GM03348 (cell line): ENCODE data around the gene VAV3.

Source experiments
- DNase-seq: peaks from one replicate; pipeline ENCODE4 v3.0.0; 2012; ENCODE audit warnings: low spot score

Gene VAV3

DNA sequence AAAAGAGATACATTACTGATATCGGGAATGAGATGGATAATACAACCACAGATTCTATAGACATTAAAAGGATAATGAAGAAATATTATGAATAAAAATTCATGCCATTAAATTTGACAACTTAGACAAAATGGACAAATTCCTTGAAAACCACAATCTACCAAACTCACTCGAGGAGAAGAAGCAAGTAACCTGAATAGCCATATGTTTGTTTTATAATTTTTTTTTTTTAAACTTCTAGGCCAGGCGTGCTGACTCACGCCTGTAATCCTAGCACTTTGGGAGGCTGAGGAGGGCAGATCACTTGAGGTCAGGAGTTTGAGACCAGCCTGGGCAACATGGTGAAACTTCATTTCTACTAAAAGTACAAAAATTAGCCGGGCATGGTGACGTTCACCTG lies 327.9 kb downstream of the VAV3 start:
- no peak for DNase-seq

DNA sequence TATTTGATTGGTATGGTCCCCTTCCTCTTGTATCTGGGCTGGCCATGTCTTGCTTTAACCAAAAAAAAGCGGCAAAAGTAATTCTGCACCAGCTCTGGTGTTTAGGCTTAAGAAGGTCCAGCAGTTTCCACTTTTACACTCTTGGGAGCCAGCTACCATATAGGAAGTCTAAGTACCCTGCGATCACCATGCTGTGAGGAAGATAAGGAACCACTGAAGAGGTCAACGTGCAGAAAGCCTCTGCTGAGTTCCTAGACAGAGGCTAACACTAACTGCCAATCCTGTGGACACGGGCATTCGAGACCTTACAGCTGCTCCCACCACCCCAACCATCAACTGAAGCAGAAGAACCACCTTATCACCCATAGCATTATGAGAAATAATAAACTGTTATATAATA lies 331.4 kb downstream of the VAV3 start:
- no peak for DNase-seq

DNA sequence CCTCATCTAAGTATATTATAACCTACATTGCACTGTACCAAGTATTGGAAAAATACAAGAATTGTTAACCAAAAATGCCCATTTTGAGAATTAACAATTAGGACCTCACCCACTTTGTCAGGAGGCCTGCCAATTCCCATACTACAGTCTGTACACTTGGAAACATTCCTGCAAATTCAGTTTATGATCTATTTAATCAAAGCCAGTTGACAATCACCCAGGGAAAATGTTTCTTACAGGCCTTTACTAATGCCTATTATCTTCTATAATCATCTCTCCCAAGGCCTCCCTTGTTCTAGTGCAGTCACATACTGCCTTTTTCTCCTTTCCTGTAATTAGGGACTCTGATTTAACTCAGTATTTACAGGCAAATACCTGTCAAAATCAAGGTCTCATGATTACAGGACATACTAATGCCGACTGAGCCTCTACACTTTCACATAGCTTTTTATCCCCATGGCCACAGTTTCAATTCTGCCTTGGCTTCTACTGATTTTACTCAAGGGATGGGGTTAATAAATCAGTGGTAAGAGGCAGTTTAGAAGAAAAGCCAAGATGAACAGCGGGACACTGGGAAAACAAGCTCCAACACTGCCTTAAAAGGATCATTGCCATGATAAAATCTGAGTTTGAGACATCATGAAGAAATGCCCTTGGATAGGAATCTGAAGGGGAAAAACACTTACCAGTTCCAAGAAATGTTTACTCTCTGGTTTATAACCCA lies 338.7 kb downstream of the VAV3 start:
- DNase-seq = peak; percentile 31

DNA sequence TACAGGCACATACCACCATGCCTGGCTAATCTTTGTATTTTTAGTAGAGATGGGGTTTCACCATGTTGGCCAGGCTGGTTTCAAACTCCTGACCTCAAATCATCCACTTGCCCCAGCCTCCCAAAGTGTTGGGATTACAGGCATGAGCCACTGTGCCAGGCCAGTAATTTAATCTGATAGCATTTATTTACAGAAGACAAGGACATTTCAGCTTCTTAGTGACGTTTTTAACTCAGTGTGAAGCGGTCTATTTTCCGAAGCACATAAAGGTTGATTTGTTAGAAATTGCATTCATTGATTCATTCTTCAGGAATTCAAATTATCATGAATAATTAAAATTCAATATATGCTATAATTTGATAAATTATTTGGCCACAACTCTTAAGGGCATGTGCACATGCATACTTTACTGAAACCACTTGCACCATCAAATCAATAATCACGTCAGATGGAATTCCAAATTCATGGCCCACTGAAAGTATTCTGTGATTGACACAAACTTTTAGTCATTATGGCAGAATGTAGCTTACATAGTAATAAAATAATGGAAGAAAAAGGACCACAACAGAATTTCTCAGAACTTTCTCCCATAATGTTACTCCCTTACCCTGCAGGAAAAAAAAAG lies 339.5 kb downstream of the VAV3 start:
- DNase-seq = no peak

DNA sequence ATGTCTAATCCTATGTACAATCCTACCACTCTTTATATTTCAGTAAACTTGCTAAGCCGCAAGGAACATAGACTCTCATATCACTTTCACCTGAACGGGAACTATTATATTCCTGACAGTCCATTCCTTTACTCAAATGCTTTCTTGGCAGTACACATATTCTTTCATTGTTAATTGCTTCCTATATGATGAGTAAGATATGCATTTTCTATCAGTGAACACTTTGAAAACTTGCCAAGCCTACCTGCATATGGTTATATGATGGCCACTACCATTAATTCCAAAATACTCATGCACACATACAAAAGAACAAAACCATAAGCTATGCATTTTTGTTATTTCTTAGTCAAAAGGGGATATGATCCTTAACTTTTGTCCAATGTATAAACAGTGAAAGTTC lies 341.5 kb downstream of the VAV3 start:
- no peak for DNase-seq

DNA sequence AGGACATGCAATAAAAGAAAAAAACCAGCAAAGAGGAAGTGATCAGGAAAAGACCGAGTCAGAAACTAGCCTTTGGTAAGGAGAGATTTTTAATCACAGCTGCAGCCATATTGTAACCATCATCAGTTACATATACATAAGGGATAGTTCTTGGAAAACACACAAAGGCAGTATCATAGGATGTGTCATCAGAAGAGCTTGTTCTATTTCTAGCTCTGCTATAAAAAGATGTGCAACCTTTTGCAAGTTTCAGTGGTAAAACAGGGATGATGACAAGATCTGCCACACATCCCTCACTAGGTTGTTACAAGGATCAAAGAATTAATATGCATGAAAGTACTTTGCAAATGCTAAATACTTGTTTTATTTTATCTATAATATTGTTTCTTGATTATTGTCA lies 342.0 kb downstream of the VAV3 start:
- DNase-seq = peak; percentile 22

DNA sequence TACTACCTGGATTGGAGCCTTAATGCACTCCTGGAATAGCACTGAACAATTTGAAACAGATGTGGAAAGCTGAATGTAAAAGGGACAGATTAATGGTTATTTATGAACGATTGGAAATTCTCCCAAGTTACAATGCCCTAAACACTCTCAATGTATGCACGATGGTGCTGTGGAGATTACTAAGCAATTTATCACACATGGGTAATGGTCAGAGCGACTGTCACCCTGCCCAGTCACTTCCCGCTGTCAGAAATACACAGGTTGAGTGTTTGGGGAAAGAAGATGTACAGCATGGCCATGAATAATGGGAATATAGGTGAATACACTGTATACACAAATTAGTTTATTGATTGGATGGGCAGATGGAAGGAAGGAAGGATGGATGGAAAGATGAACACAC lies 342.4 kb downstream of the VAV3 start:
- no peak for DNase-seq

DNA sequence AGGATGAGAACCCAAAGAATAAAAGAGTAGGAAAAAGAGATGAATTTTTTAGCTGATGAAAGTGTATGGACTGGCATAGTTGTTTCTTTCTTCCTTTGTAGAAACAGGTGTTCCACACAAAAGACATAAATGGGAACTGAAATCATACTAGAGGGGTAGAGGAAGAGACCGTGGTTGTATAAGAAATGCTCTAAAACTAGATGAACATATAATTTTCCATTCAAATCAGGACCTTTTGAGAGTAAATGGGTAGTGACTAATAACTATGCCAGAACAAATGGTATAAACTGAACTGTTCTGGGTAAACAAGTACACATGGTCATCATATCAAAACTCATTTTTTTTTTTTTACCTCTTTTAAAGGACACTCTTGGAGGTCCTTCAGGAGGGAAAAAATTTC lies 344.2 kb downstream of the VAV3 start:
- no peak for DNase-seq

DNA sequence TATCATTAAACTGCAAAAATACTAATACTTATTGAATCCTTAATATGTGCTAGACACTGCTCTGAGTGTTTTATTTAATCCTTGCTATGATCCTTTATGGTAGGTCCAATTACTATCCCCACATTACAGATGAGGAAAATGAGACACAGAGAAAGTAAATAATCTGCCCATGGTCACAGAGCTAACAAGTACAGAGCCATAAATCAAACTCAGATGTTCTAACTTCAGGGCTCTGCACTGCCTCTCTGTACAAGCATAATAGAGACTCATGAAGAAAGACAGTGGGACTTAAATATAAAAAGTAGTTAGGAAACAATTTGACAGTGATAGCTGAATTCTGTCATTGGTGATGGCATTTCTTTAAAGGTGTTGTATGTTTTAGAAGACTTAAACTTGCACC lies 346.4 kb downstream of the VAV3 start:
- DNase-seq = no peak

DNA sequence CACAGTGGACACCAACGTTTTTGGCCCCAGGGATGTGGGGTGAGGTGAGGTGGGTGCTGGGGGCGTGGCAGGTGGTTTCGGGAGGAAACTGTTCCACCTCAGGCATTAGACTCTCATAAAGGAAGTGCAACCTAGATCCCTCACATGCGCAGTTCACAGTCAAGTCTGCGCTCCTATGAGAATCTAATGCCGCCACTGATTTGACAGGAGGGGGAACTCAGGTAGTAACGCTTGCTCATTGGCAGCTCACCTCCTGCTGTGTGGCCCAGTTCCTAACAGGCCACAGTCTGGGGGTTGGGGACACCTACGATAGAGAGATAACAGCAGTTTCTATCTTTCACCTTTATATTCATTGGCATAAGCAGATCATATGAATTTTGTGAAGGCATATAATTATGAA lies 347.1 kb downstream of the VAV3 start:
- no peak for DNase-seq

DNA sequence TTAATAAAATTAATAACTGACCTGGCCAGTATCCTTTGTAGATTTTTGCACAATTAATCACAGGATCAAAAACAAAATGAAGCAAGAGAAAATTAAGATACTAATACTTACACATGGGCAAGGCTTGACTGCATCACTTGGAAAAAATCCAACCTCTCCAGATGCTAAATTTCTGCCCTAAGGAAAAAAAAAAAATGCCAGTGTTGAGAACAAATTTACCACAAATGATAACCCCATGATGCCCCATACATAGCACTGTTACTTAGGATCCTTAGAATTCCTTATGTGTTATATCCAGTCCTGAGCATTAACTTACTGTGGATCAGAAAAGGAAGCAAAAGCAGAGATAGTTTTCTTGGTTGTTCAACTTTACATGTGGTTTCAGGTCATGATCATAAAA lies 347.5 kb downstream of the VAV3 start:
- no peak for DNase-seq

DNA sequence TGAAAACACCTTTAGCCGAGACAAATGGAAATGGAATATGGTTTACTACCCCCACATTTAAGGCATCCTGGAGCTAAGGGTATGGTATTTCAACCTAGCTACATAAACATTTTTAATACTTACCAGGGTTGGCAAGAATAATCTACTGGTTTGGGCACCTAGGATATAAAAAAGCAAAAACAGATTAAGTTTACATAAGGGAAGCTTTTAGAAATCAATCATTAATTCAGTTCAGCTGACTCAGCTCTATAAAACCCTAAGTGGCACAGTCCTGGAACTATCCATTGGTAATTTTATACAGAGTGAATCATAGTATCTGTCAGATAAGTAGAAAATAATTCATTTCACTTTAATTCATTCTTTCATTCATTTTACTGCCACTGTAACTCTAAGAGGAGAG lies 355.2 kb downstream of the VAV3 start:
- no peak for DNase-seq

DNA sequence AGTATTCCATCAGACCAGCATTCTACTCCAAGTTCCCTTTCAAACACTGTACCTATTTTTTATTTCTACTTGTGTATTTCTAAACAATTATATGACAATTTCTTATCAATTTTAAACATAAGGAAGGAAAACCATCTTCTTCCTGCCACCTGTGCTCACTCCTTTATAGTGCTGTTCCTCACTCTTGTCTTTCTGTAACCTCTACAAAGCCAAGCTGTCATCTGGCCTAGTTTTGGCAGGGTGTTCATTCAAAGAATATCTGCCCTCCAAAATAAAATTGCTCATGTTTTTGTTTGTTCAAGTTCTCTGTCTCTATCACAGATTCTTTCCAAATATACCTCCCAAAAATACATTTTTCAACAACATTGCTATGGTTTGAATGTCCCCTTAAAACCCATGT lies 360.2 kb downstream of the VAV3 start:
- DNase-seq = no peak

DNA sequence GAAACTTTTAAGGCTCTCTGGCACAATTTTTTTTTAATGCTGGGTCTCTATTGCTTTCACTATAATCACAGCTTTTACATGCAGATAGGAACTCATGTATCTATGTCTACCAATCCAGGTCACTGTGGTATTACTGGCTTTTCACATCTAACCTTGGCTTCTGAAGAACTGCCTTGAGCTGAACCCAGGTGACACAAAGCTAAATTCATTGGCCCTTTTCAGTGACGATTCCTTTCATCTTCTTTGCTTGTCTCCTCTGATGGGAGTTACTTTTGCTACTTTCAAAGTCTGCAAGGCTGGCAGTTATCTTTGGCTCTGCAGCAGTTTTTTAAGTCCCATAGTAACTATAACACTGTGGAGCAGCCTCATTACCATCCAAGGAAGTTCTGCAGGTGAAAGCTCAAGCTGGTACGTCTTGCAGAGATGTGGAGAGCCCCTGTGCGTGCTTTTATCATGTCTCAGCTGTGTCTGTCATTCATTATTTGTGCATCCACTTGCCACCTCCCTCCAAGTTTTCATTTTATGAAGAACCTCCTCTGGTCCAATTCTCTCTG lies 364.3 kb downstream of the VAV3 start:
- no peak for DNase-seq

DNA sequence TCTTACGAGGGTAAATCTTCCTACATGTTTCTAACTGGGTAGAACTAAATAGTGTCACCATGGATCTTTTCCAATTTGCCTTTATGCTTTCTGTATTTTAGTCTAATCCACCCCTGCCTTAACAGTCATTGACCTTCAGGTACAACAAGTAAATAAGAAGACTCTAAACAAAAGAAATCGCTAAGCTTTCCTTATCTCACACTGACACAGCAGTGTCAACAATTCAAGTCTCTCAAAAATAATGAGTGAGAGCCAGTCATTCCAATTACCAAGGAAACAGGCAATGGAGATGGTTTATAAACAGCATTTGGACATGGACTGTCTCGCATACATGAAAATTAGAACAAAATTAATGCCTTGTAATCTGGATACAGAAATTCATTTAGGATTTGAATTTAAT lies 365.8 kb downstream of the VAV3 start:
- no peak for DNase-seq

DNA sequence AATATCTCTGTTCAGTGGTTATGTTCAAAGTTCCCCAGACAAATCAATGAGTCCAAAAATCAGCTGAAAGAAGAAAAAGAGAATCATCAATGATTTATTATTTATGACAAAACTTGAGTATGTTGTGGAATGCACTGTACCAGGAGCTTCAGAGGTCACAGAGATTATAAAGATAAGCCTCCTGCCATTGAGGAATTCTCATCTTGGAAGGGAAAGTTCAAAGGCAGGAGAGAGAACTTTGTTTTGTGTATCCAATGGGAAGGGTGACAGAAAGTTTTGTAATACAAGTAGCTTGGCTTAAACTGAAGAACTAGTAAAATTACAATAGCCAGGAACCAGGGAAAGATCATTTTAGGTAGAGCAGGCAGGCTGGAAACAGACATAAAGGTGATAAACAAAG lies 367.7 kb downstream of the VAV3 start:
- no peak for DNase-seq

DNA sequence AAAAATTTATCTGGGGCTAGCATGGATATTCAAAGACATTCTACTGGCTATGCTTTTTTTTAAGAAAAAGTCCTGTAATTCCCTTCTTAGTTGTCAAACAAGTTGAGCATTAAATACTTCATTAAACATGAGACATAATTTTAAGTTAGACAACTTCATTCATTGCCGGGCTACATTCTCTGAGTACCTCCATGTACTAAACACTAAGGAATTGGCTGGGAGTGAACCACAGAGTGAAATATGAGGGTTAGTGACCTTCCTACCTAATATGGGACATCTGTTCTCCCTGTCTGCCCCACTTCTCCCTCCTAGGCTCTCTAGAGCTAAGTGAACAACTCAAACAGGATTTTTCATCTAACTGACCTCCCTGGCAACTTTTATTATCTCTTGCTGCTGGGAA lies 370.4 kb downstream of the VAV3 start:
- DNase-seq = peak; percentile 39

DNA sequence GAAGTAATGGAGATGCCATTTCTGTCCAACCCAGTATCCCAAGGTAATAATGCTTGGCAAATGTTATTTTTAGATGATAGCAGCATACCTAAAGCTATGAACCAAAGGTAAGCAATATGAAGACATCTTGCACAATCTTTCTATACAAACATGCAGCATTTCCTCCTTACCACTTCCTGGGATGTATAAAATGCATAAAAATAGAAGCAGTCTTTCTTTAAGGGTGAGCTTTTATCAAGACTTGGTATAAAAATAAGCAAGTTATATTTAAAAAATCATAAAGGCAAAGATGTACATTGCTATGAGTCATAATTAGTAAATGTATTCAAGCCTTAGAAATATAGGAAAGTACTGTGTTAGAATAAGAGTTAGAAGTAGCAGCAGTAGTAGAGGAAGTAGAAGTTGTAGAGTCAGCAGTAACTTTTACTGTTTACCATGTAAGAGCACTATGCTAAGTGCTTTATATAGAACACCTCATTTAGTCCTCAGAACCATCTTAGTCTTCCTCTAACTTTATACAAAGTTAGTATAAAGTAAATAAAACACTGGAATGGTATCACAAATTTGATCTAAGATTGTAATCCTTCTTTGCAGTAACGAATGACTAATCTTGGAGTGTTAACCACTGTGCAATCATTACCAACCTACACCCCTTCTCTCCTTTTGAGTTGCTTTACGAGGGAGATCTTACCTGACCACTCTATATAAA lies 371.3 kb downstream of the VAV3 start:
- DNase-seq = no peak

DNA sequence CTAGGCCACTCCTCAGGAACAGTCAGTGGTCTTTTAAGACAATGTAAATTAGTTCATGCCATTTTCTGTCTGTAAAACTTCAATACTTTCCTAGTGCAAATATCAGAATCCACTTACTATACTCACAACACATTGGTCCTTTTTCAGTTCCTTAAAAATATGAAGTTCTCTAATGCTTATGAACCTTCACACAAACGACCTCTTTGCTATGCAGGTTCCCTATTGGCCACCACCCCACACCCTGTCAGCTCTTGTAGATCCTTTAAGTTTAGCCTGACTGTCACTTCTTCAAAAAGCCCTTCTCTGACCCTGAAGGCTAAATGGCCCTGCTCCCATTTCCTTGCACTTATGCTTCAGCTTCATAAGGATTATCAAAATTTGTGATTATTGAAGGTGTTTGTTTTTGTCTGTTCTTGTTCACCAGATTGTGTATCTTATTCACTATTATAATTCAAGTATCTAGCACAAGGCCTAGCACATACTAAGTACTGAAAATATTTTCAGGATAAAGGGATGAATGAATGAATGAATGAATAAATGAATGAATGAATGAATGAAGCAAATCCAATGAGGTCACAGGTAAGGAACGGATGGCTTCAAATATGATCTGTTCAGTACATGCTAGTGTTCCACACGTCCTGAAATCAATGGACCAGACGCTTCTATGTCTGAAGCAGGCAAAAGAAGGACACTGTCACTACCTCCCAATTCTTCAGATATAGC lies 373.9 kb downstream of the VAV3 start:
- no peak for DNase-seq

DNA sequence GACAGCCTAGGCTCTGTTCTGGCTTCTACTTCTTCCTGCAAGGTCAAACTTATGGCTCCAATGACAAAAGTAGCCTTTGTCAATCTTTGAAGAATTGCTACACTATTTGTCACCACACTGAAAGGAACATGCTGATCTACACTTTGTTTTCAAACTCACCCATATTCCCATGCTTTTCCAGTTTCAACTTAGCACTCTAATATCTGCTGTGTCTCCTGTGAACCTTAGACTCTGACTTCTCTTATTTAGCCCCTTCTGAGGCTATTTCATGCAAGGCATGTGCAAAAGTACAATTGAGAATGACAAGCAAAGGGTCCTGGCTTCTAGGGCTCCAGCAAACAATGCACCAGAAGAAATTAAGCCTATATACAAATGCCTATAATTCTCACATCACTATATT lies 374.9 kb downstream of the VAV3 start:
- no peak for DNase-seq

DNA sequence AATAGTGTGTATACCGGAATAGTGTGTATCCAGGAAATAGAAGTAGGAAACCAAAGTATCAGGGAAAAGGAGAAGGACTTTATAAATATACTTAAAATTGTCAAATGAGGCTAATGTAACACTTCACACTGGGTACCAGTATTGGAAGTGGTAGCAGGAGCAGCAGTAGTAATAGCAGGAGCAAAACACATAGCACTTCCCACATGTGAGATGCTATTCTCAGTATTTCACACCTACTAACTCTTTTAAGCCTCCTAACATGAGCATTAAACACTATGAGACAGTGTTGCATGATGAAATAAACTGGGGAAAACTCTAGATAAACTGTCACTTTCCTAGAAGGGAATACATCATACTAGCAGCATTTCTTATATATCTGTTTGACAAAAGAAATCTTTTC lies 376.7 kb downstream of the VAV3 start:
- DNase-seq = no peak

DNA sequence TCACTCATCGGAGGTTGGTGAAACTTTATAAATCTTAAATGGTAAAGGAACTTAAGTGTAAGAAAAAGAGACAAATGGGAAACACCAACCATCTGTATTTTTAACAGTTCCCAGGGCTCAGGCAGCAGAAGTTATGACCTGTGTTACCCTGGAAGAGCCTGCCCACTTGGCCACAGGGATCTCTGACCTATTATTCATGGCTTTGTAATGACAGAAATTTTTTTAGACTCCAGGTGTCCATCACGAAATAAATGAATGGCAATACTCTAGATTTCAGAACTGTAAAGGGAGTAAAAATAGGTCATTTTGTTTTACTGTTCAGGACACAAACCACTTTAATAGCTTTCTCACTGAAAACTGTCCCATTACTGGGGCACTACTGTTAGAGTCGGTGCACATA lies 389.8 kb downstream of the VAV3 start:
- no peak for DNase-seq

DNA sequence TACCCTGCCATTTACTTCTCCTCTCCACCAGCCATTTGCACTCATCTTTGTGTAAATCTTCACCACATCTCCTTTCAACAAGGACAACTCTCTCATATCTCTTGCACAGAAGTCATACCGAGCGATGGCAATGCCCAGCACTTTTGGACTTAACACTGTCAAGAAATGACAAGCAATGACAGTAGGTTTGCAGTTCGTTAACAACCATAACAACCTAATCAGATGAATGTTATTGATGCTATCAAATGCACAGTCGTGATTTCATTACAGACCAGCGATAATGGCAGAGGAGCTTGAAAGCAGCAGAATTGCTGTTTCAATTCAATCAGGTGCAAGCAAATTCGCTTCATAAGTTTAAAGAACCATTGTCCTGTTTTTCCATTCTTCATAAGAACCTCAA lies 390.9 kb downstream of the VAV3 start:
- no peak for DNase-seq
